Measurements from ENCODE around the gene REEP1.

The REEP1 gene

DNA sequence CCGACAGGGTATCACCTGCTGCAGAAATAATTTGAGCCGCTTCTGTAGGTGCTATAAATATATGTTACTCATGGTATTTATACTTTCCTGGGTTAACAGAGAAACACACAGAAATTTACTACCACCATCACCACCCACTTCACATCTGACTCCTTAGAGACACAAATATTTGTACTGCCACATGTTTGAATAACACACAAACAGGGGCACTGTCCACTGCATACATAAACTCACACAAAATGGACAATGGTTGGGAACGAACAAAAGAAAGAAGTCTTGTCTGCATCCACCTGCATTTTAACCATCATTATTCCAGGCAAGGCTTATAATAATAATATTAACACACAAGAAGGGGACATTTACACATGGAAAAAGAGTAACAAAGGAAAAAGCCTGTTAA is 166.1 kb downstream of the REEP1 start:
- H3K27ac ChIP-seq: no peak overlapping the region
- no peak for TF ChIP-seq ZFX (IDR thresholded peaks at IDR 0.05; ENCODE audit: borderline replicate concordance)
- TF ChIP-seq CTCF (IDR thresholded peaks at IDR 0.05): no peak

GRCh38 chr2:86170449-86170848 is 167.0 kb downstream of the REEP1 start:
- TF ChIP-seq ZFX (IDR thresholded peaks at IDR 0.05; ENCODE audit: borderline replicate concordance) (no peak), CTCF (IDR thresholded peaks at IDR 0.05) (no peak)
- no peak overlapping the region for H3K27ac ChIP-seq
